Adrenal gland (tissue), 12 donors: ENCODE results near the gene CD72. TPM values are rescaled to one million over a fixed set of nuclear protein-coding genes. Genes with fewer than 3 reads are reported as not detected.

Experiments
- DNase-seq, 7 donors: peaks; one replicate each; pipeline ENCODE4 v3.0.0-alpha.2; 2019 to 2020
- H3K27ac ChIP-seq, 5 donors: fragments of 200-600 bp; sonication (generic) in 4 of 5; 1 replicate in 3 of 5; 2 replicates in 2 of 5; pipeline versions ENCODE4 v1.5.1 to v1.8.0; 2016 to 2020; ENCODE audit warnings: mild to moderate bottlenecking in 1 of 5
- H3K27me3 ChIP-seq: fragments of 200-600 bp; 2 replicates; pipeline ENCODE4 v1.8.0; 2021
- H3K36me3 ChIP-seq, 2 donors: fragments of 200-600 bp; replicated peaks in 1 of 2; 1 replicate in 1 of 2; 2 replicates in 1 of 2; pipeline versions ENCODE4 v1.5.1 to v1.8.0; 2018 to 2022
- H3K4me1 ChIP-seq, 2 donors: fragments of 200-600 bp; replicated peaks in 1 of 2; 1 replicate in 1 of 2; 2 replicates in 1 of 2; pipeline versions ENCODE4 v1.5.1 to v1.8.0; 2018 to 2021
- H3K4me3 ChIP-seq, 4 donors: fragments of 200-600 bp; sonication (generic) in 3 of 4; one replicate each; pipeline ENCODE4 v1.5.1; 2016 to 2018
- H3K9me3 ChIP-seq, 3 donors: fragments of 200-600 bp; sonication (generic) in 1 of 3; replicated peaks in 1 of 3; 1 replicate in 2 of 3; 2 replicates in 1 of 3; pipeline versions ENCODE4 v1.5.1 to v1.8.0; 2016 to 2021
- CTCF ChIP-seq, 6 experiments: fragments of 450-650 bp in 4 of 6; fragments of 200-600 bp in 2 of 6; sonication (generic) in 1 of 6; IDR thresholded peaks; 1 replicate in 5 of 6; 2 replicates in 1 of 6; pipeline versions ENCODE4 v1.5.1 to v1.8.0; 2016 to 2021; ENCODE audit warnings: antibody characterized with exemption in 6 of 6, mild to moderate bottlenecking in 2 of 6, moderate library complexity in 1 of 6
- POLR2A ChIP-seq, 2 donors: fragments of 450-650 bp; IDR thresholded peaks; one replicate each; pipeline ENCODE4 v1.6.1; 2017; ENCODE audit warnings: antibody characterized with exemption in 2 of 2, mild to moderate bottlenecking in 2 of 2, moderate library complexity in 1 of 2
- WGBS, 4 donors: extraction: QIAGEN DNeasy Blood & Tissue Kit in 2 of 4; methylation state at CpG; one replicate each; pipeline versions ENCODE4 v1.1.5 to v1.1.7; 2013 to 2017; 5-methylcytosine and 5-hydroxymethylcytosine counted together
- intact Hi-C, 2 donors: fragments of 100-400 bp; cut with DNase I; formaldehyde crosslinking; loops; one replicate each; pipeline versions ENCODE4 v1.14.1 to v1.15.0; 2022 to 2023
- polyA plus RNA-seq, 3 donors: library from polyadenylated mRNA; stranded (reverse); fragments of 200-250 nt in 2 of 3; fragments of 350-450 nt in 1 of 3; fragmentation: Illumina TruSeq in 1 of 3; extraction: RNeasy Lipid Tissue Mini Kit (QIAGEN cat#74804) in 1 of 3; gene quantifications; one replicate each; pipeline ENCODE4 v1.2.3, GENCODE V29; 2013 to 2014
- total RNA-seq, 9 donors: library from RNA; depleted of rRNA in 4 of 9; stranded (reverse); fragments of >200 nt in 4 of 9; fragments of 120-200 nt in 1 of 9; fragmentation: NEBNext Ultra II Directional in 1 of 9; extraction: Animal tissue kit (Norgen Biotek cat#: 25700) in 1 of 9; gene quantifications; one replicate each; pipeline versions ENCODE4 v1.1.0 to v1.2.4, GENCODE V29; 2013 to 2023
- donor health status: healthy with polysubstance abuse.
- donor health status: Bipolar disorder and iron deficiency.
- donor health status: DM: yes; HTN: yes; CAD: no.
- donor health status: DM: no; HTN: no; CAD: no.
- donor health status: DM: no; HTN: no; CAD: no.
- donor health status: DM: yes; HTN: yes; CAD: no.

The CD72 gene
- total and polyA plus RNA-seq, 12 donors: 0.69 to 18.5 (median 4.3) TPM

DNA sequence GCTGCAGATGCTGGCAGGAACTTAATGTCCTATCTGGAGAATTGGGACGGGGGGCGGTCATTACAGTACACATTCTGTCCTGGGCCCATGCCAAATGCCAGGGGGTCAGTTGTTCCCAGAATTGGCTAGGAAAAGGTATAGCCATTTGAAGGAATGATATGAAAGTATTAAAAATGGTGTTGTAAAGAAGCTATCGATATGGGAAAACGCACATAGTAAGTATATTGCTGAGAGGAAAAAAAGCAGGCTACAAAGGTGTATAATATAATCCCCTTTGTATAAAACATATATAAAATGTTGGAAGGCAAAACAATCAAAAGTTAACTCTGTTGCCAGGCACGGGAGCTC, 47.2 kb upstream of the CD72 start:
- Histone ChIP-seq H3K4me1 (peaks cover 12 to 28% of the 10 kb centered on the region in 2 donors), H3K36me3 (no peaks in the 10 kb centered on the region), H3K9me3 (no peaks in the 10 kb centered on the region), H3K27ac (peak overlapping the region in 3 of 5 donors; percentile 20 to 46 (median 44)), H3K27me3 (no peaks in the 10 kb centered on the region), H3K4me3 (peak overlapping the region in 2 of 4 donors; percentile 47 to 64)
- DNase-seq: no peak
- 32 to 40% (median 35%) methylated on average over 5 of the region's 5 CpGs for WGBS, 4 donors
- intact Hi-C loops: no loop called here
- TF ChIP-seq POLR2A (IDR thresholded peaks at IDR 0.05) (no peak), CTCF (IDR thresholded peaks at IDR 0.05) (no peak)

DNA sequence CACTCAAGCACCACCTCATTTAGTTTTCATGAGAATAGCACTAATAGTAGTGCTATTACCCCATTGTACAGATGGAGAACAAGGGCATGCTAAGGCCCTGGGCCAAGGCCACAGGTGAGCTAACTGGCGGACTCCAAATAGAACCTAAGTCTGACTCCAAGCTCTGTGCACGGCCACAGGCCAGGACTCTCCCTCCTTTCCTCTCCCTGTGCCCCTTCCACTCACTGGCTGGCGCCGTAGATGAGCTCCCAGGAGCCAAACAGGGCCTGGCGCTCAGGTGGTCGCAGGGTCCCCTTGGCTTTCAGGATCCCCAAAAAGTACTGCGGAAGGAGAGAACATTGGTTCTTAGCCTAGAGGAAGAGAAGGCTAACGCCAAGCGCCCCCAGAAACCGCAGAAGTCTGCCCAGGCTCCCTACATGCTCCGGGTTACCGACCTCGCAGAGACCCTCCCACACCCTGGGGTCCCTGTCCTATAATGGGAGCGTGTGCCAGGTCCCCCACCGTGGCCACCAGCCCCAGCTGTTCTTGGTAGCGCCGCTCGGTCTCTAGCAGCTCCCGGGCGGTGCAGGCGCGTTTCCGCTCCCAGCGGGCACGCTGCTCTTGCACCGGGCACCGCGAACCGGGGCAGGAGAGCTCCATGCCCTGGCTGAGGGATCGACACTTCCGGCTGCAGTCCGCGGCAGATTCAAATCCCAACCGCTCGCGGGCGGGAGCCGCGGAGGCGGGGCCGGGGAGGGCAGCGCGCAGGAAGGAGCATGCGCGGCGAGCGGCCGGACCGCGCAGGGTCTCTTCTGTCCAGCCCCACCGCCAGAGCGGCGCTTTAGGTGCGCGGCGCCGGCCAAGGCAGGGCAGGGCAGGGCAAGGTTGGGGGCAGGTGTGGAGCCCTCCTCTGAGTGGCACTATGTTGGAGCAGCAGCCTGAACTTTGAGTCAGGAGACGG, 46.6 kb upstream of the CD72 start, which contains the start of gene ARHGEF39:
ARHGEF39 (minus strand) TSS at position 665 of the 940 bp plus-strand sequence; CDS start at position 639, 26 bp downstream.
- peaks cover 12 to 30% of the 10 kb centered on the region in 2 donors for H3K4me1 ChIP-seq
- peak in 2 of 6 experiments; percentile 4 to 19 for TF ChIP-seq CTCF (IDR thresholded peaks at IDR 0.05)
- TF ChIP-seq POLR2A (IDR thresholded peaks at IDR 0.05): peak; percentile 35 to 36
- peak; percentile 79 to 91 (median 84) for DNase-seq

DNA sequence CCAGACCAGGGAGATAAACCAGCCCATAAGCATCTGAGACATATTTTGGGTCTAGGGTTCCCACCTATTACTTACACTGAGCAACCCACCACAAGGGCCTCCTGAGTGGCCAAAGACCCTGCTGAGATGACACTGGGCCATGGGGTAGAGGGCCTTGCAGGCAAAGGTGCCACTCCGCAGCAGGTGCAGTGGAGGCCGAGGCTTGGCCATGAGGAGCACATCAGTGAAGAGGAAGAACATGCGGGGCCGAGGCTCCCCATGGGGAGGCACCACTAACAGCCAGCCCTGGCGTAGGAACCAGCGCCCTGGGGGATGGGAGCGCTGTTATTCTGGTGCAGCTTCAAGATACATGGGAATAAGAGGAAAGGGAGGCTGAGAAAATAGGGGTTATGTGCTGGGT, 44.2 kb upstream of the CD72 start:
- intact Hi-C loops: loop anchor here in 1 of 2 donors (5.0 kb wide), 2 partner anchors 35 to 70 kb away; partner anchors contain the start of genes CREB3 and TLN1
- H3K9me3 ChIP-seq: no peaks in the 10 kb centered on the region
- H3K27me3 ChIP-seq: no peaks in the 10 kb centered on the region
- WGBS, 4 donors: 87 to 95% (median 93%) methylated on average over 7 of the region's 7 CpGs
- H3K4me3 ChIP-seq: no peak overlapping the region
- TF ChIP-seq POLR2A (IDR thresholded peaks at IDR 0.05): no peak
- TF ChIP-seq CTCF (IDR thresholded peaks at IDR 0.05): no peak
- peak overlapping the region in 1 of 5 donors; percentile 97 for H3K27ac ChIP-seq
- DNase-seq: no peak
- peaks cover 0 to 4% of the 10 kb centered on the region in 2 donors for H3K36me3 ChIP-seq
- peaks cover 13 to 41% of the 10 kb centered on the region in 2 donors for H3K4me1 ChIP-seq

More for the DNA sequence above, 46.6 kb upstream of the CD72 start, which contains the start of gene ARHGEF39:
- no peaks in the 10 kb centered on the region for H3K9me3 ChIP-seq
- H3K4me3 ChIP-seq: peak within 1 kb of the TSS in 2 of 4 donors; percentile 47 to 64
- intact Hi-C loops: loop anchor here in 1 of 2 donors (5.0 kb wide), 2 partner anchors 32 to 68 kb away; partner anchors contain the start of genes CREB3 and TLN1
- H3K27ac ChIP-seq: peak within 1 kb of the TSS in 3 of 5 donors; percentile 20 to 46 (median 44)
- H3K36me3 ChIP-seq: peaks cover 0 to 3% of the 10 kb centered on the region in 2 donors
- no peaks in the 10 kb centered on the region for H3K27me3 ChIP-seq
- WGBS, 4 donors: 5 to 26% (median 10%) methylated on average over 18 to 58 of the region's 58 CpGs

- H3K9me3 ChIP-seq: no peaks in the 10 kb centered on the region
- H3K4me3 ChIP-seq: no peak overlapping the region
- intact Hi-C loops: loop anchor here in 1 of 2 donors (5.0 kb wide), 2 partner anchors 35 to 70 kb away; partner anchors contain the start of genes CREB3 and TLN1
- peaks cover 0 to 4% of the 10 kb centered on the region in 2 donors for H3K36me3 ChIP-seq
- no peak for DNase-seq
- peak overlapping the region in 3 of 5 donors; percentile 36 to 97 (median 59) for H3K27ac ChIP-seq
- TF ChIP-seq POLR2A (IDR thresholded peaks at IDR 0.05): no peak
- TF ChIP-seq CTCF (IDR thresholded peaks at IDR 0.05): no peak
- 18 to 73% (median 63%) methylated on average over 1 to 3 of the region's 3 CpGs for whole genome bisulfite sequencing, 4 donors
- no peaks in the 10 kb centered on the region for H3K27me3 ChIP-seq
- peaks cover 18 to 45% of the 10 kb centered on the region in 2 donors for H3K4me1 ChIP-seq
Measured at GRCh38 chr9:35661756-35662350, 43.6 kb upstream of the CD72 start.
